Left ventricle myocardium inferior (tissue), 1 donor: Measurements from ENCODE around the gene DENND1C. TPM values are rescaled to one million over a fixed set of nuclear protein-coding genes. Genes with fewer than 3 reads are reported as not detected.

Source experiments
- DNase-seq: peaks from one replicate; pipeline ENCODE4 v3.0.0-alpha.2; 2020
- H3K27ac ChIP-seq: fragments of 200-600 bp; replicated peaks from 2 replicates; pipeline ENCODE4 v1.8.0; 2021
- H3K27me3 ChIP-seq: fragments of 200-600 bp; 2 replicates; pipeline ENCODE4 v1.8.0; 2021; ENCODE audit warnings: low read depth
- H3K36me3 ChIP-seq: fragments of 200-600 bp; 2 replicates; pipeline ENCODE4 v1.8.0; 2021
- H3K4me1 ChIP-seq: fragments of 200-600 bp; 2 replicates; pipeline ENCODE4 v1.8.0; 2021
- H3K4me3 ChIP-seq: fragments of 200-600 bp; 2 replicates; pipeline ENCODE4 v1.8.0; 2021; ENCODE audit warnings: mild to moderate bottlenecking, moderate library complexity
- H3K9me3 ChIP-seq: fragments of 200-600 bp; replicated peaks from 2 replicates; pipeline ENCODE4 v1.8.0; 2021
- intact Hi-C: fragments of 100-400 bp; cut with micrococcal nuclease; formaldehyde crosslinking; loops from one replicate; pipeline ENCODE4 v1.11.0; 2022
- total RNA-seq: library from RNA; stranded (reverse); fragmentation: NEBNext Ultra II Directional; extraction: Animal tissue kit (Norgen Biotek cat#: 25700); gene quantifications from one replicate; pipeline ENCODE4 v1.2.1, GENCODE V29; 2021
- TF ChIP-seq, protein P1 (sequence below): fragments of 200-600 bp; IDR thresholded peaks from 2 replicates; pipeline ENCODE4 v1.8.0; 2021; ENCODE audit warnings: antibody characterized with exemption, mild to moderate bottlenecking, borderline replicate concordance
- donor health status: DM: no; HTN: yes; CAD: no; lungs with severe emphysema.

DENND1C gene
- total RNA-seq, 1 donor from 2014 or later, result 1.2 TPM

DNA sequence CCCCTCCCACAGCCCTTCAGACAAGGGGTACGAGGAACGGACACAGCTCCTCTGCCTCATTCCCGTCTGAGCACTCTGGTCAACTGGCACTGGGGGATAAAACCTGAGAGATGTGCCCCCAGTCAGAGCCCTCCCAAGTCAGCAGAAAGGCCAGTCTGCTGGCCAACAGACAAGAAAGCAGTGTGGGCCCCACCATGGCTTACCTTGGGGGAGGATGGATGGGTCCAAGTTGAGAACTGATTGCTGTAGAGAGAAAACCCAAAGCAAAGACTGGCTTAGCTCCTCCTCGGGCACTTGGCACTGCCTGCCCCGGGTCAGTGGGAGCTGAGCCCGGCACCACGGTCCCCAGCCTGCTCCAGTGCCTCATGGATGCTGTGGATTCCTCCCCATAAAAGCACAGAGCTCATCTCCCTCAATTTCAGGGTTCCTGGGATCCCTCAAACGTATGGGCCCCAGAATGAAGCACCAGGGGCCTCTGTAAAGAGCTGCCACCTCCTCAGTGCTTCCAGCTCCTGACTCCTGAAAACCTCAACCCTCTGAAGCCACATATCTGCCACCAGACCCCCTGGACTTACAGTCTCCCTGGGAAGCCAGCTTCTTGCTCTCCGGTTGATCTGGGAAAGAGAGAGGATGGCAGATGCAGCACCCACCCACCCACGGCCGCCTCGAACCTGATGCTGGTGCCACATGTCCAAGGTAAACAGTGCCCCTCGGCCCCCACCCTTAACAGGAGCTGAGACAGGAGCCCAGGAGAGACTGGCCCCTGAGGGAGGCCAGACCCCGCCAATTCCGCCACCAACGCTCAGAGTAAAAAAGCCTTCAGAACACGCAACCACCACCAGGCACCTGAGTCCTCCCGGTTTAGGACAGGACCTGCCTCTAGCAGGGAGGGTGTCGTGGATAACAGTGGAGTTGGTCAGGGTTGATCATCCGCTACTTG lies 60.2 kb downstream of the DENND1C start:
- peaks cover 41% of the 10 kb centered on the region for H3K4me1 ChIP-seq
- no peak overlapping the region for H3K4me3 ChIP-seq
- DNase-seq, result no peak
- peaks cover 53% of the 10 kb centered on the region for H3K36me3 ChIP-seq
- intact Hi-C loops, result no loop called here
- H3K27ac ChIP-seq, result no peak overlapping the region
- TF ChIP-seq, protein P1, sequence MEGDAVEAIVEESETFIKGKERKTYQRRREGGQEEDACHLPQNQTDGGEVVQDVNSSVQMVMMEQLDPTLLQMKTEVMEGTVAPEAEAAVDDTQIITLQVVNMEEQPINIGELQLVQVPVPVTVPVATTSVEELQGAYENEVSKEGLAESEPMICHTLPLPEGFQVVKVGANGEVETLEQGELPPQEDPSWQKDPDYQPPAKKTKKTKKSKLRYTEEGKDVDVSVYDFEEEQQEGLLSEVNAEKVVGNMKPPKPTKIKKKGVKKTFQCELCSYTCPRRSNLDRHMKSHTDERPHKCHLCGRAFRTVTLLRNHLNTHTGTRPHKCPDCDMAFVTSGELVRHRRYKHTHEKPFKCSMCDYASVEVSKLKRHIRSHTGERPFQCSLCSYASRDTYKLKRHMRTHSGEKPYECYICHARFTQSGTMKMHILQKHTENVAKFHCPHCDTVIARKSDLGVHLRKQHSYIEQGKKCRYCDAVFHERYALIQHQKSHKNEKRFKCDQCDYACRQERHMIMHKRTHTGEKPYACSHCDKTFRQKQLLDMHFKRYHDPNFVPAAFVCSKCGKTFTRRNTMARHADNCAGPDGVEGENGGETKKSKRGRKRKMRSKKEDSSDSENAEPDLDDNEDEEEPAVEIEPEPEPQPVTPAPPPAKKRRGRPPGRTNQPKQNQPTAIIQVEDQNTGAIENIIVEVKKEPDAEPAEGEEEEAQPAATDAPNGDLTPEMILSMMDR, result no peak
- H3K27me3 ChIP-seq, result no peaks in the 10 kb centered on the region
- H3K9me3 ChIP-seq, result no peaks in the 10 kb centered on the region

DNA sequence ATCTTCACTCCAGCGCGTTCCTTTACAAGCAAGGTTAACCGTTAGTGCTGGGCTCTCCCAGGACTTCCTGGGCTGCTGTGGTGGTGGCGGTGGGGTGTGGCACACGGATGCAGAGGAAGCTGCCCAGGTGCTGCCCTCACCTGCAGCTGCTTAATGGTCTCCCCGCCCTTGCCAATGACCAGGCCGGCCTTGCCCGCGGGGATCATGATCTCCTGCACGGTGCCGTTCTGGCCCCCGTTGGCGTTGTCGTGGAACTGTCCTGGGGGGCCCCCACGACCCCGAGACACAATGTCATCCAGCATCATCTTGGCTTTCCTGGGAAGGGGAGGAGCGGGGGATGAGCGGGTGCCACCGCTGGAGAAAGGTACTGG lies 63.0 kb downstream of the DENND1C start:
- H3K4me3 ChIP-seq, result no peak overlapping the region
- DNase-seq, result no peak
- no peaks in the 10 kb centered on the region for H3K27me3 ChIP-seq
- H3K4me1 ChIP-seq, result peaks cover 35% of the 10 kb centered on the region
- TF ChIP-seq, protein P1, result no peak
- H3K36me3 ChIP-seq, result peaks cover 77% of the 10 kb centered on the region
- intact Hi-C loops, result no loop called here
- no peaks in the 10 kb centered on the region for H3K9me3 ChIP-seq
- no peak overlapping the region for H3K27ac ChIP-seq

DNA sequence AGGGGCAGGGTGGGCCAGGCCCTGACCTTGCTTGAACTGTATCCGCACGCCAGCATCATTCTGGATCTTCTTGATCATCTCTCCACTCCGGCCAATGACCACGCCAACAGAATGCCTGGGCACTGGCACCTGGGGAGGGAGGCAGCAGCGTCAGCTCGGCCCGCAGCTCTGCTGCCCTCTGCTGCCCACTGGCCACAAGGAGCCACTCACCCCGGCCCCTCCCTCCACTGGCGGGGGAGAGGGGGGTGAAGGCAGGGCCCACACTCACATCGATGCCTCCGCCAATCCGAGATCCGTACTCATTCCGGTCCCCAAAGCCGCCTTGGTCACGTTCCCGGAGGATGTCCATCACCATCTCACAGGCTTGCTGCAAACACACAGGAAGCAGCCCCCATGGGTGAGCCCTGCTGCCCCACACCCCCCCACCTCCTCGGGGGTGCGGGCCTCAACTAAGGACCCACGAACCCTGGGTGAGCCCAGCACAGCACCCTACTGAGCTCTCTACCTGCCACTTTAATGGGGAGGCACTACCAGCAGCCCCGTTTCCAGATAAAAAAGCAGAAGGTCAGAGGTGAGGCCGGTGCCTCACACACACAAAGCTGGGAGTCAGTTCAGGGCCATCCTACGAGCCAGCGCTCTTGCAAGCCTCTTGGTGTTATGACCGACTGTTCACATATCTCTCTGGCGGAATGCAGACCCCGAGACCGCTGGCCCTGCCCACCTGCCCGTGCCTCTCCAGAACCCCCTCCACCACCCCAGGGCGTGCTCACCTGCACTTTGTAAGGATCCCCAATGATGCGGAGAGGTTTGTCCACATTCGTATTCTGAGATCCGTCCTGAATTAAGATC lies 63.6 kb downstream of the DENND1C start:
- intact Hi-C loops, result no loop called here
- TF ChIP-seq, protein P1, result peak; percentile 56
- Histone ChIP-seq H3K27me3 (no peaks in the 10 kb centered on the region), H3K27ac (no peak overlapping the region), H3K9me3 (no peaks in the 10 kb centered on the region), H3K4me3 (no peak overlapping the region), H3K36me3 (peaks cover 77% of the 10 kb centered on the region), H3K4me1 (peaks cover 33% of the 10 kb centered on the region)
- no peak for DNase-seq

Other genes starting within 250 kb of the DENND1C start
- gene MLLT1, start 201.8 kb downstream of the DENND1C start, total RNA-seq, result 36.0 TPM
- gene ACER1, start 148.2 kb downstream of the DENND1C start, total RNA-seq, result not detected
- gene CLPP, start 120.3 kb downstream of the DENND1C start, total RNA-seq, result 72.3 TPM
- 142 TPM for gene ALKBH7, start 109.0 kb downstream of the DENND1C start, total RNA-seq
- 1.2 TPM for gene PSPN, start 105.9 kb downstream of the DENND1C start, total RNA-seq
- gene GTF2F1, start 88.6 kb downstream of the DENND1C start, total RNA-seq, result 33.8 TPM
- gene KHSRP, start 57.0 kb downstream of the DENND1C start, total RNA-seq, result 81.9 TPM
- gene SLC25A41, start 48.0 kb downstream of the DENND1C start, total RNA-seq, result 0.16 TPM
- 116 TPM for gene SLC25A23, start 22.0 kb downstream of the DENND1C start, total RNA-seq
- gene CRB3, start 17.5 kb downstream of the DENND1C start, total RNA-seq, result not detected
- 3.3 TPM for gene TUBB4A, start 20.5 kb upstream of the DENND1C start, total RNA-seq
- gene TNFSF9, start 49.2 kb upstream of the DENND1C start, total RNA-seq, result 0.38 TPM
- gene CD70, start 109.4 kb upstream of the DENND1C start, total RNA-seq, result not detected
- 0.30 TPM for gene TNFSF14, start 188.4 kb upstream of the DENND1C start, total RNA-seq
- 133 TPM for gene C3, start 238.9 kb upstream of the DENND1C start, total RNA-seq